ENCODE data around the gene ADGRL3.

GRCh38 chr4:61296144-61296543 is 96.0 kb downstream of the ADGRL3 start:
- TF ChIP-seq POLR2AphosphoS5 (IDR thresholded peaks at IDR 0.05) (no peak), POLR2A (IDR thresholded peaks at IDR 0.05) (no peak), EP300 (IDR thresholded peaks at IDR 0.05) (no peak)
- TF ChIP-seq, protein P1, sequence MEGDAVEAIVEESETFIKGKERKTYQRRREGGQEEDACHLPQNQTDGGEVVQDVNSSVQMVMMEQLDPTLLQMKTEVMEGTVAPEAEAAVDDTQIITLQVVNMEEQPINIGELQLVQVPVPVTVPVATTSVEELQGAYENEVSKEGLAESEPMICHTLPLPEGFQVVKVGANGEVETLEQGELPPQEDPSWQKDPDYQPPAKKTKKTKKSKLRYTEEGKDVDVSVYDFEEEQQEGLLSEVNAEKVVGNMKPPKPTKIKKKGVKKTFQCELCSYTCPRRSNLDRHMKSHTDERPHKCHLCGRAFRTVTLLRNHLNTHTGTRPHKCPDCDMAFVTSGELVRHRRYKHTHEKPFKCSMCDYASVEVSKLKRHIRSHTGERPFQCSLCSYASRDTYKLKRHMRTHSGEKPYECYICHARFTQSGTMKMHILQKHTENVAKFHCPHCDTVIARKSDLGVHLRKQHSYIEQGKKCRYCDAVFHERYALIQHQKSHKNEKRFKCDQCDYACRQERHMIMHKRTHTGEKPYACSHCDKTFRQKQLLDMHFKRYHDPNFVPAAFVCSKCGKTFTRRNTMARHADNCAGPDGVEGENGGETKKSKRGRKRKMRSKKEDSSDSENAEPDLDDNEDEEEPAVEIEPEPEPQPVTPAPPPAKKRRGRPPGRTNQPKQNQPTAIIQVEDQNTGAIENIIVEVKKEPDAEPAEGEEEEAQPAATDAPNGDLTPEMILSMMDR (IDR thresholded peaks at IDR 0.05) = no peak

Data from suprapubic skin (tissue), 4 donors.